Suppressor macrophage treated with lipopolysaccharide for 1 hour (primary cell): ENCODE data around the gene NOP58.
"Not testable (repeated sequence)": the region's sequence is repeated elsewhere in the genome, so short reads cannot be mapped to it uniquely, and the experiment has no call there.

Source experiments
- DNase-seq, 3 donors: peaks; one replicate each; pipeline ENCODE4 v3.0.0-alpha.2; 2020 to 2022

NOP58 gene

GRCh38 chr2:202306034-202306433, 40.5 kb downstream of the NOP58 start:
- DNase-seq: no peak

GRCh38 chr2:202307690-202308089, 42.1 kb downstream of the NOP58 start:
- DNase-seq: no peak

- DNase-seq: no peak
Measured at GRCh38 chr2:202311823-202312388, 46.3 kb downstream of the NOP58 start.

DNA sequence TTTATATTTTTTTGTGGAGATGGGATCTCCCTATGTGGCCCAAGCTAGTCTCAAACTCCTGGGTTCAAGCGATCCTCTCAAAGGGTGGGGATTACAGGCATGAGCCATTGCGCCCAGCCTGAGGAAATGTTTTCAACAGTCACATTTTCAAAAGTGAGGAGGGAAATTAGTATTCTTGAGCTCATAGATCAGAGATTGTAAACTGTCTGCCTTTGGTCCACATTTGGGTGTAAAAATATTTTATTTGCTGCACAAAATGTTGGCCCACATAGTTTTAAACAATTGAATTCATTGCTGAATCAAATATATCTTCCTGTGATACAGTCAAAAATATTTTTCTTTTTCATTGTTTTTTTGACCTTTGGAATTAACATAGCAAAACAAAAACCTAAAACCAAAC, 48.6 kb downstream of the NOP58 start:
- DNase-seq: no peak

- no peak for DNase-seq
Measured at GRCh38 chr2:202317080-202317857, 51.7 kb downstream of the NOP58 start.

- DNase-seq: not testable (repeated sequence)
Measured at GRCh38 chr2:202320362-202320761, 54.8 kb downstream of the NOP58 start.

DNA sequence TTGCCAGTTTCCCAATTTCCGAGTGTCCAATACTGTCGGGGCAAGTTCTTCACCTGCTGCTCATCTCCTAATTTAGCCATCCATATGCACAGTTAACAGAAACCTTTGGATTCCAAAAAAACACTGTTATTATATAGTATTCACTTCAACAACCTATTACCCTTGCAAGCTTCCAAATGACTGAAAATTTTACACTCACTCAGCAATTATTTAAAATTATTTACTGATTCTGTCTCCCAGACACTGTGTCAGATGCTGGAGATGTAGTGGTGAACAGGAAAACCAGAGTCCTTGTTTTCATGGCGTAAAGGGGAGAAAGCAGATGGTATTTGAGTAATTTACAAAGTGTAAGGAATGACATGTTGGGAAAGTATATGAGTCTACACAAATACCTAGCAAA, 56.9 kb downstream of the NOP58 start:
- no peak for DNase-seq

- no peak for DNase-seq
Measured at GRCh38 chr2:202327858-202328257, 62.3 kb downstream of the NOP58 start.

GRCh38 chr2:202335791-202336467, 70.4 kb downstream of the NOP58 start:
- no peak for DNase-seq

GRCh38 chr2:202337151-202337550, 71.6 kb downstream of the NOP58 start:
- DNase-seq: no peak

DNA sequence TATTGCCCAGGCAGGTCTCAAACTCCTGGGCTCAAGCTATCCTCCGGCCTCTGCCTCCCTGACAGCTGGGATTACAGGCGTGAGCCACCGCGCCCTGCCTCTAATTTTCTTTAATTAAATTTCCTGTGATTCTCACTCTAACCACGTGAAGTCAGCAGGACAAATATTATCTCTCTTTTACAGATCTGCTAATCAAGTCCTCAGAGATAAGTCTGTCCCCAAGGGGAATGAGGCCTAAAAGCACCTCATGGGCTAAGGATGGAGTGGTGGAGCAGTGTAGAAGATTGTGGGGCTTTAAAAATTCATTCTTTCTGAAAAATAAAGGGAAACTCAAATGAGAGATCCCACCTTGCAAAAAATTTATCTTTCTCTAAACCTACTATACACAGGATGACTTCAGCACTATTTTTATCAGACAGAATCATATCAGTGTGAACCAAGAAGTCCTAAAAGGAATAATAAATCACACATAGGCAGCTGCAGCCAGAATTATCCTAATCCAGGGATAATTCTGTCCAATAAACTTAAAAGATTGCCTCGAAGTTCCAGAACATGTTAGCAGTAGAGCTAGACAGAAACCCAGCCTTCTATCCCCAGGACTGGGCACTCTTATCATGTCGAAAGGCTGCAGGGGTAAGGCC, 72.3 kb downstream of the NOP58 start:
- DNase-seq: no peak

GRCh38 chr2:202339071-202339870, 73.7 kb downstream of the NOP58 start:
- DNase-seq: no peak

- no peak for DNase-seq
Measured at GRCh38 chr2:202344178-202344577, 78.6 kb downstream of the NOP58 start.

DNA sequence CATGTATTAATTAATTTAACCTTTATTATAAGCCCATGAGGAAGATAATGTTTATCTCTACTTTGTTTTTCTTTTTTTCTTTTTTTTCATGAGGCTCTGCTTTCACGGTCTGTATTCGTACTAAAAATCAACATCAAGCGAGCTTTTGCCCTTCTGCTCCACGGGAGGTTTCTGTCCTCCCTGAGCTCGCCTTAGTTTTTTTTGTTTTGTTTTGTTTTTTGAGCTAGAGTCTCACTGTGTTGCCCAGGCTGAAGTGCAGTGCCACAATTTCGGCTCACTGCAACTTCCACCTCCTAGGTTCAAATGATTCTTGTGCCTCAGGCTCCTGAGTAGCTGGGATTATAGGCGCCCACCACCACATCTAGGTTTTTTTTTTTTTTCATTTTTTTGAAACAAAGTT, 80.6 kb downstream of the NOP58 start:
- DNase-seq: no peak
